ENCODE data around the gene ITPR2.
A peak's percentile ranks its signal among the peaks of the same experiment; 100 is the strongest.
"Not testable (repeated sequence)": the region's sequence is repeated elsewhere in the genome, so short reads cannot be mapped to it uniquely, and the experiment has no call there.

ITPR2 gene

GRCh38 chr12:26622601-26623000 is 210.4 kb downstream of the ITPR2 start:
- no peak for DNase-seq (ENCODE audit: low read depth)

- no peak for DNase-seq (ENCODE audit: low read depth)
Measured at GRCh38 chr12:26621932-26622331, 211.1 kb downstream of the ITPR2 start.

DNA sequence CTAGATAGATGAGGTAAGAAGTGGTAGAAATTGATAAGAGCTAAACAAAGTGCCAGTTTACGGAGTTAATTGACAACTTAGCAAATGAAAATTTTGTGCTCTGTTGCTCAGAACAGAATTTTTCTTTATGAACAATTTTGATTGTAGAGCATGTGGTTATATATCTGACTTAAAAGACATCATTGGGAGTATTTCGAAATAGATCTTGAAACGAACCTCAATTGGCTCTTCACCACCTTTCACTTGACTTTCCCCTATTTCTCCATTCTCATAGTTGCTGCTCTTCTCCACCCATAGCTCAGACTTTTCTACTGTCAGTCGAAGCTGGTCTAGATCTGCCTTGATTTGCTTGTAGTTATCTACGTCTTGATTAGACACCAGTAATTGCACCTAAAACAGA is 212.1 kb downstream of the ITPR2 start:
- DNase-seq (ENCODE audit: low read depth), result no peak

DNA sequence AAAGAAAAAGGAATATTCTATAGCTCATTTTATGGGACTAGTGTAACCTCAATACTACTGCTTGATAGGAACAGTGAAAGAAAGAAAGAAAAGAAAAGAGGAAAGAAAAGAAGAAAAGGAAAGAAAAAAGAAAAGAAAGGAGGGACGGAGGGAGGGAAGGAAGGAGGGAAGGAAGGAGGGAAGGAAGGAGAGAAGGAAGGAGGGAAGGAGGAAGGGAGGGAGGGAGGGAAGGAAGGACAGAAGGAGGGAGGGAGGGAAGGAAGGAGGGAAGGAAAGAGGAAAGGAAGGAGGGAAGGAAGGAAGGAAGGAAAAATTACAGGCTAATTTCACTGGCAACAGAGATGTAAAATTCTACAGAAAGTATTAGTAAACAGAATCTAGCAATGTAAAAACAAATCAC is 215.5 kb downstream of the ITPR2 start:
- DNase-seq (ENCODE audit: low read depth), result no peak

GRCh38 chr12:26614011-26614616 is 218.9 kb downstream of the ITPR2 start:
- no peak for DNase-seq (ENCODE audit: low read depth)

- no peak for DNase-seq (ENCODE audit: low read depth)
Measured at GRCh38 chr12:26612203-26612602, 220.8 kb downstream of the ITPR2 start.

DNA sequence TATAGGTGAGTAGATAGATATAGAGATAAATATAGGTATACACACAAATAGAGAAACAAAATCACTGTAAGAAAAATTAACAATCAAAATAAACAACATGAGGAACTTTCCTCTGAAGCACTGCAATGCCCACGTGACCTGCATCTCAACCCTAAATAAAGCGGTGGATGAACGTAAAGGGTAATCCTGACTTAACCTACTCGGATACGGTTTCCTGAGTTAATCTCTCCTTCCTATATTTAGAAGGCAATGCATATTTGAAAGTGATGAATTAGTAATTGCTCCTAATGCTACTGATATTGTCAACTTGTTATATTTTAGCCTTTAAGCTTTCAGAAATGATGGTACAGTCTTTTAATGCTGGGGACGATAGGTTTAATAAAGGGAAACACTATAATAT is 221.4 kb downstream of the ITPR2 start:
- no peak for DNase-seq (ENCODE audit: low read depth)

DNA sequence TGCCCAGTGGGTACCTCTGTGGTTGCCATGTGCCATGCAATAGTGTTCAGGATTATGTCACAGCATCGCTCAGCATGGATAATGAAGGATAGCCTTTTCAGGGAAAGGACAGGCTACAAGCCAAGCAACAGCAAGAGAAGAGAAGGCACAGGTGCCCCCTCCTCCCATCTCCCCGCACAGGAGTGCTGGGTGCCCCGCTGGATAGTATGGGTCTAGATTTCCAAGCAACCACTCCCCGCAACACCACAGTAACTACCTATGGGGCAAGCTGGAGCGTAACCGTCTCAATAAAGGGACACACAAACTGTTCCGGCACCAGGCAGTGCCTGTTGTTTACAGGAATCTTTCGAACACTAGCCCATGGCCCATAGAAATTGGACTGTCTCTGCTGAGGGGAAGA is 222.2 kb downstream of the ITPR2 start:
- DNase-seq (ENCODE audit: low read depth), result no peak

DNA sequence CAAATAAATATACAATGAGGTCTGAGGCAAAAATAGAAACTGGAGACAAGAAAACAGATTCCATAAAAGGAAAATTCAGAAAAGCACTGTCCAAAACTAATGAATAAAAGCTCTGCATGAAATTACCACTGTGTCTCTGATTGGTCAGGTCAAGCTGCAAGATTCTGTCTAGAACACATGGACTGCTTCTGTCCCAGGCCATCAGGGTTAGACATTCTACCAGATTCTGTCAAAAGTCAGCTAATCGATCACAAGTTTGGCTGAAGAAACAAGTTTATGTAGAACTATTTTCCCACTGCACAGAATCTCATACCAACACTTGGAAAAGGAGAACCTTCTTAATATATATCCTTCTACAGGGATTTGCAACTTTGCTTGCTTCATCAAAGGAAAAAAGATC is 223.0 kb downstream of the ITPR2 start:
- DNase-seq (ENCODE audit: low read depth), result no peak

DNA sequence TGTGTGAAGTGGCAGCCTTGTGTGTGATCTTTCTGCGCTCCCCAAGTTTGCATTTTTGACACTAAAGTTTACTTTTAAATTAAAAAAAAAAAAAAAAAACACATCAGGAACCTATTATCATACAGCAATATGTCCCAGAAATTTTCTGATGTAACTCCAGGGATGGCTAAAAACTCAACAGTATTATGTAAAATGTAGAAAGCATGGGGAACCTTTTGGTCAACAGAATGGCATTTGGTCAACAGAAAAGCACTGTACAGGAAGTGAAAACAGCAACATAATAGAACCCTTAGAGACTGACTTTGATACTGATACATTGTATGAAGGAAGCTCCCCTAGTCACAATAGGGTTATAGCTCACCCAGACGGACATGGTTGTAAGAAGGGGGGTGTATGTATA is 224.3 kb downstream of the ITPR2 start:
- DNase-seq (ENCODE audit: low read depth), result no peak

GRCh38 chr12:26608273-26608672 is 224.7 kb downstream of the ITPR2 start:
- DNase-seq (ENCODE audit: low read depth), result no peak

DNA sequence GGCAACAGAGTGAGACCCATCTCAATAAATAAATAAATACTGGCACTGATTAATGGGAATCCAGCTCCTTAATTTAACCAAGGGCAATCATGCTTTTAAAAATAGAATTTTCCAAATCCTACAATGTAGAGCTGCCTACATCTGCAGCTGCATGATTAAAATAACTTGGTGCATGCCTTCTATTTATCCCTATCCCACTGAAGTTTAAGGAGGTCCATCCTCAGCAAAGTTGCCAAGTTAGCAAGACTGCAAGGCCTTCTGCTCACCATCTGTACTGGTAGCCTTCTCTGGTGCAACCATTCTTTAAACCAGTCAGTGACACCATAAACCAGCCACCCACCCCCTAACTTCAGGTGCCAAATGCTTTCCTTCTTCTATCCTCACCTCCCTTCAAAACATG is 226.1 kb downstream of the ITPR2 start:
- no peak for DNase-seq (ENCODE audit: low read depth)

- not testable (repeated sequence) for DNase-seq (ENCODE audit: low read depth)
Measured at GRCh38 chr12:26604813-26605212, 228.2 kb downstream of the ITPR2 start.

DNA sequence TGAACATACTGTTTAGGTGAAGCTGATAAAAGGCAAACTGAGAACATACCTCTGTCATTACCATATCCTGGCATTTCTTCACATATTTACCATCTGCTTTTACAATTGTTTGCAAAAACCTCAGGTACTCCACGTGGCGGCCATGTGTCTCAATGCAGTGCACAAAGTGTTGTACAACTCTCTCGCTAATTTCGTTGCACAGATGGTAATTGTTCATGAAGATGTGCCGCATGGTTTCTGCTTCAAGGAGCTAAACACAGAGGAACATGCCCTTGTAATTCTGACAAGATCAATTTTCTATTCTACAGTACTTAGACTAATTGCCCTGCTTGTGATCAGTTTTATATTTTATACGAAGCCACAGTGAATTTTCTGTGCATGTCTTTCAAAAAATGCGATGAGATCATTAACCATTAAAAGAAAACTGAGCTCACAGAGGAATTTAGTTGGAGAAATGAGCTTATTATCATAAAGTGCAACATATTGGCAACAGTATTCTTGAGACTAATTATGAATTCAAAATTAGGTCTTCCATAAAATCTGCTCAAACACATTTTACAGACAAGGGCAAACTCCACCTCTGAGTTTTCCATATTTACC is 233.8 kb downstream of the ITPR2 start:
- no peak for DNase-seq (ENCODE audit: low read depth)

GRCh38 chr12:26595806-26596205 is 237.2 kb downstream of the ITPR2 start:
- DNase-seq (ENCODE audit: low read depth), result no peak

GRCh38 chr12:26580619-26581018 is 252.4 kb downstream of the ITPR2 start:
- DNase-seq (ENCODE audit: low read depth), result no peak

GRCh38 chr12:26576266-26576665 is 256.7 kb downstream of the ITPR2 start:
- DNase-seq (ENCODE audit: low read depth), result no peak

- no peak for DNase-seq (ENCODE audit: low read depth)
Measured at GRCh38 chr12:26573225-26573909, 259.6 kb downstream of the ITPR2 start.

DNA sequence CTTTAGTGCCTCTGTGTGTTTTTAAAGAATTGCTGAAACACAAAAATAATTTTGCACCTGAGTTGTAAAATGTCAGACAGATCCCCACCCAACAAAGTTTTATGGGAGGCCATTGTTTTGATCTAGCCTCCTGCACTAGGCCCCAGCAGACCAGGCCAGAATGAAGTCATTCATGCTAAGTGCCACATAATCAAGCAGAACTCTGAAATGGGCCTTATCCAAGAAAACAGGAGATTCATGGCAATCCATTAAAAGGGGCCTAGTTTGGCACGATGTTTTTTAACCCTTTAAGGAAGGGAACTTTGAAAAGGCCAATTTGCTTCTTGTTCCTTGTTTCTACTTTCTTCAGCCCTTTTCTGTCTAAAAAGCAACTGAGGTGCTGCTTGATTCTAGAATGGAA is 260.9 kb downstream of the ITPR2 start:
- no peak for DNase-seq (ENCODE audit: low read depth)

DNA sequence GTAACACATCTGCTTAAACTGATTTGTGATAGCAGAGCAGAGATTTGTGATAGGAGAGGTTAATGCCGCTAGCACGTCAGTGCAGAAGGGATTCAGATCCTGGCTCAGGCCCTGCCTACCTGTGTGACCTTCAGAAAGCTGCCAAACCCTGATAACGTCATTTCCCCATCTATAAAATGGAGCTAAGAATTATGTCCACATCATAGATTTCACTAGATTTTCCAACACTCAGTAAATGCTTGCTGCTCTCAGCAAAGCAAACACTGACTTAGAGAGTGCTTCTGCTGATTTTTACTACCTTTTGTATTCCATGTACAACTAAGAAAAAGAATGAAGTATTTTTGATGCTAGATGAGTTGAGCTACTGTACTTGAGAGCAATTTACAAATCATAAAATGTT is 261.4 kb downstream of the ITPR2 start:
- DNase-seq (ENCODE audit: low read depth), result no peak

DNA sequence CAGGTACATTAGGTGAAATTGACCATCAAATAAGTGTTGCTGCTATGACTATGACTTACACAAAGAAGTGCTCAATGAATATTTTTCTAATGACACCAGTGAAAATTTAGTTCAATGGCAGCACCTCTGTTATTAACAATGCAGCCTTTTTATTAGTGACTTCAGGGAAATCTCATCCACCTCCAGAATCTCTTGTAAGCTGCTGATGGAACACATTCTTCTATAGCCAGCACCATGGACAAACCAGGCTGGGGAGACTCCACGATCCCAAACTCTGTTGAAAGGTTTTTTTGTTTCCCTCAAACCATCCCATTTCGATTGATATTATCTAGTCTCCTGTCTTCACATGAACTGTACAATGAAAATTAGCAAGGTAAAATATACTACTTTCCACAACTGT is 265.9 kb downstream of the ITPR2 start:
- no peak for DNase-seq (ENCODE audit: low read depth)

DNA sequence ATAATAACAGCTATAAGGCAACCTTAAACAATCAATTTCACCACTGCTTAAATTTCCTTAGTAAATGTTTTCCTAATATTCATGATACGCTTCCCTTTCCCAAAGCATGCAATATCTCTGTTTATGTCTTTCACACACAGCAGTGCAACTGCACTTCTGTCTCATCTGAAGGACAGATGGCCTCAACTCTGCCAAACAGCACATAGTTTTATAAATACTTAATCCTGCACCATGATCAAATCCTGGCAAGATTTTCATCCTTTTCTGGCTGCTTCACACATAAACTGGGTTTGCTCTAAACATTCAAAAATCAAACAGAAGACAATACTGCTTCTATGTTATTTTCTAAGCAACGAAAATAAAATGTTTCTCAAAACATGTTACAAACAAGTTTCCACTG is 266.3 kb downstream of the ITPR2 start:
- peak; percentile 3 for DNase-seq (ENCODE audit: low read depth)

- DNase-seq (ENCODE audit: low read depth), result no peak
Measured at GRCh38 chr12:26566186-26566585, 266.8 kb downstream of the ITPR2 start.

DNA sequence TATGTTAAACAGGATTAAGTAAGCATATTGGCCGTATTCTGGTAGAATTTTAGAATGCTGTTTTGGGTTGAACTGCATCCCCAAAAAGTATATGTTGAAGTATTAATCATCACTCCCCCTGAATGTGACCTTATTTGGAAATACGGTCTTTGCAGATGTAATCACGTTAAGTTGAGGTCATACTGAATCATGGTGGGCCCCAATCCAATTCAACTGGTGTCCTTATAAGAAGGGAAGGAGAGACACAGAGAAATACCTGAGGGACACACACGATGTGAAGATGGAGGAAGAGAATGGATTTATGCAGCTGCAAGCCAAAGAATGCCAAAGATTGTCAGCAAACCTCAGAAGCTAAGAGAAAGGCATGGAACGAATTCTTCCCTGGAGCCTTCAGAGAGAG is 268.6 kb downstream of the ITPR2 start:
- DNase-seq (ENCODE audit: low read depth), result no peak

Measured in stromal cell of bone marrow (primary cell).